Measurements from ENCODE around the gene C11orf24. TPM values are rescaled to one million over a fixed set of nuclear protein-coding genes. Genes with fewer than 3 reads are reported as not detected.
A peak's percentile ranks its signal among the peaks of the same experiment; 100 is the strongest.

The C11orf24 gene
- total and polyA plus RNA-seq, 9 of the 15 experiments (the other 6 are each of a cell fraction or from before 2014, with no cell fraction given): 2.0 to 65.2 (median 32.5) TPM

DNA sequence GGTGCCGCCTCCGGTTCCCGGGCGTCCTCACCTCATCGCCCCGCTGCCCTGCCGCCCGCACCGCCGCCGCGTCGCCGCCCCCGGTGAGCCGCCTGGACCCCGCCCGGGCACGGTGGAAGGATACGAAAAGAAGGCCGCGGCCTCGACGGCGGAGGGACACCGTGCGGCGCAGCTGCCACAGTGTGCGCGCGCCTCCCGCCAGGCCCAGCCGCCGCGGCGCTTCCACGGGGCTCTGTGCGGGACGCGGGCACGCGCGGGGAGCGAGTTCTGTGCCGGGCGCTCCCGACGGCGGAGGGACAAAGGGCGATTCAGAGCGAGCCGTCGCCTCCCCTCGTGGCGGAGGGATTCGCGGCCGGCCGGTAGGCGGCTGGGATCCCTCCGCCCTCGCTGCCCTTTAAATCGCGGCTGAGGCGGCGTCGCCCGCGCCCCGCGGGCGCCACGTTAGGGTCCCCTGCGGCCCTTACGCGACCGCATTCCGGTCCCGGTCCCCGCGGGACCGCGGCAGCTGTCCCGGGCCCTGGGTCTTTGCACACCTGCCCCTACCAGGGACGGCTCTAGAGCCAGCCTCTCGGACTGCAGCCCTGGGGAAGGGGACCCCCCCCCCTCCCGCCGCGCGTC, 58.1 kb downstream of the C11orf24 start (continued):
- TF ChIP-seq MGA (IDR thresholded peaks at IDR 0.05) (no peak; the same call in 1 of the 2 replicates), PHB2 (IDR thresholded peaks at IDR 0.05; ENCODE audit: low read depth) (no peak), NCOA4 (IDR thresholded peaks at IDR 0.05; ENCODE audit: partially characterized antibody) (no peak), TRIM25 (IDR thresholded peaks at IDR 0.05; ENCODE audit: borderline replicate concordance) (no peak), YY1 (IDR thresholded peaks at IDR 0.05; ENCODE audit: borderline replicate concordance in 1 of 3, control insufficient read depth in 1 of 3, extremely low read depth in 1 of 3, insufficient read depth in 3 of 3, insufficient read length in 1 of 3, insufficient replicate concordance in 2 of 3, low read depth in 1 of 3, low read length in 2 of 3) (peak; percentile 21 to 85 (median 57)), ZKSCAN8 (CRISPR knock-in tag; IDR thresholded peaks at IDR 0.05) (no peak), ZC3H4 (CRISPR knock-in tag; IDR thresholded peaks at IDR 0.05; ENCODE audit: borderline replicate concordance) (no peak)
- TF ChIP-seq, protein P1, sequence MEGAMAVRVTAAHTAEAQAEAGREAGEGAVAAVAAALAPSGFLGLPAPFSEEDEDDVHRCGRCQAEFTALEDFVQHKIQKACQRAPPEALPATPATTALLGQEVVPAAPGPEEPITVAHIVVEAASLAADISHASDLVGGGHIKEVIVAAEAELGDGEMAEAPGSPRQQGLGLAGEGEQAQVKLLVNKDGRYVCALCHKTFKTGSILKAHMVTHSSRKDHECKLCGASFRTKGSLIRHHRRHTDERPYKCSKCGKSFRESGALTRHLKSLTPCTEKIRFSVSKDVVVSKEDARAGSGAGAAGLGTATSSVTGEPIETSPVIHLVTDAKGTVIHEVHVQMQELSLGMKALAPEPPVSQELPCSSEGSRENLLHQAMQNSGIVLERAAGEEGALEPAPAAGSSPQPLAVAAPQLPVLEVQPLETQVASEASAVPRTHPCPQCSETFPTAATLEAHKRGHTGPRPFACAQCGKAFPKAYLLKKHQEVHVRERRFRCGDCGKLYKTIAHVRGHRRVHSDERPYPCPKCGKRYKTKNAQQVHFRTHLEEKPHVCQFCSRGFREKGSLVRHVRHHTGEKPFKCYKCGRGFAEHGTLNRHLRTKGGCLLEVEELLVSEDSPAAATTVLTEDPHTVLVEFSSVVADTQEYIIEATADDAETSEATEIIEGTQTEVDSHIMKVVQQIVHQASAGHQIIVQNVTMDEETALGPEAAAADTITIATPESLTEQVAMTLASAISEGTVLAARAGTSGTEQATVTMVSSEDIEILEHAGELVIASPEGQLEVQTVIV (CRISPR knock-in tag; IDR thresholded peaks at IDR 0.05; ENCODE audit: borderline replicate concordance): no peak
